HG02973 (cell line): ENCODE results near the gene NOS1.
"Not testable (repeated sequence)": the region's sequence is repeated elsewhere in the genome, so short reads cannot be mapped to it uniquely, and the experiment has no call there.

ENCODE experiments used
- ATAC-seq: cut with Tn5 transposase; IDR thresholded peaks from one replicate; pipeline ENCODE4 v1.9.1; 2021; ENCODE audit warnings: moderate library complexity; ENCODE audit not compliant: unreplicated experiment

NOS1 gene

DNA sequence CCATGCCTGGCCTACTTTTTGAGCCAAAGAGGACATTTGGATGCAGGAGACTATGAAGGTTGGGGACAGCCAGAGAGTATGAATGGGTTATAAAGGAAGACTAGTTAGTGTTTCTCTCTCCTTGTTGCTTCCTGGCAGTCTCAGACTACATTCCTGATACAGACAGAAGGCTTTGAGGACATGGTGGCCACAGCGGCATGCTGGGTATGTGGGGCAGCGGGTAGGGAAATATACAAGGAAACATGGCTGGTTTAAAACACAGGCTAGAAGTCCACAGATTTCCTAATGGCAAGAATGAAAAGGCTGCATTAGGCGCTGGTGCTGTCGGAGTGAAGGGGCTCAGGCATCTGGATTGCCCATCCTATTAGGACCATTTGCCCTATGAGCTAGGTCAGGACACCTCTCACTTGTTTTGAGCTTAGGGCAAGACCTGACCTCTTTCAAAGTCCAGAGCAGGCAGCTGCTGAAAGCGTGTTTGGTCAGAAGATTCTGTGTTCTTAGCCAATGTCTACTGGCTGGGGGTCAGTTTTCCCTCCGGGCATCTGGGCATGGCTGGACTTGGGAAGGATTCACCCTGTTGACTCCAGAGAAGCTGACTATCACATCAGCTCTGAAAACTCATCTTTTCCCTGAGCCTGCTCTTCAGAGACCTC is 151.0 kb downstream of the NOS1 start:
- no peak for ATAC-seq

DNA sequence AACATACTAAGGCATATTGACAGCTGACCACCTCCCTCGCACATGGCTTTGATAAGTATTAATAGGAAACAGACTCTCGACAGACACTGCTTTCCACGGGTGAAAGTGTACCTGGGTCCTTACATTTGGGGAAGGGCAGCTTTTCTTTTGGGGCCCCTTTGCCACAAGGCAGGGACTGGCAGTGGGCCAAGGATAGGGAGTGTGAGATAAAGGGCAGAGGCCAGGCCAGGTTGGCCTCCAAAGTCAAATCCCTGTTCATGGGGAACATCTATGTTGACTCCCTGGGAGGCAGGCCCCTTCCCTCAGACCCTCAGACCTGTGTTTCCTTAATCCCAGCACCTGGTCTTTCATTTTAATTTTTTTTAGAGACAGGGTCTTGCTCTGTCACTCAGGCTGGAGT is 151.8 kb downstream of the NOS1 start:
- no peak for ATAC-seq

DNA sequence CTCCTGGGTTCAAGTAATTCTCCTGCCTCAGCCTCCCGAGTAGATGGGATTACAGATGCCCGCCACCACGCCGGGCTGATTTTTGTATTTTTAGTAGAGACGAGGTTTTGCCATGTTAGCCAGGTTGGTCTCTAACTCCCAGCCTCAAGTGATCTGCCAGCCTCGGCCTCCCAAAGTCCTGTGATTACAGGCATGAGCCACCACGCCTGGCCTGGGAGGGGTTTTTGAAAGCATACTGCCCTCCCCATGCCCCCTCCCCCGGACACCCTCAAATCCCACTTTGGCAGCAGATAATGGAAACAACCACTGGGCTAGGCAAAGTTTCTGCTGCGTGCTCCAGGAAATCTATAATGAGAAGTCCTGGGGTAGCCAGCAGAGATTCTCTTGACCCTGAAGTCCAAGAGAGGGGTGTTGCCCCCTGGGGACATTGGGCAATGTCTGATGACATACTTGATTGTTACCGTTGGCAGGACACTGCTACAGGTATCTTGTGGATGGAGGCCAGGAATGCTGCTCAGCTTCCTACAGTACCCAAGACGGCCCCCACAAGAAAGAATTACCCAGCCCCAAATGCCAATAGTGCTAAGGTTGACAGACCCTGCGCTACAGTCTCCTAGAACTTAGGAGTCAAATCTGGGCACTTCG is 152.5 kb downstream of the NOS1 start:
- no peak for ATAC-seq

DNA sequence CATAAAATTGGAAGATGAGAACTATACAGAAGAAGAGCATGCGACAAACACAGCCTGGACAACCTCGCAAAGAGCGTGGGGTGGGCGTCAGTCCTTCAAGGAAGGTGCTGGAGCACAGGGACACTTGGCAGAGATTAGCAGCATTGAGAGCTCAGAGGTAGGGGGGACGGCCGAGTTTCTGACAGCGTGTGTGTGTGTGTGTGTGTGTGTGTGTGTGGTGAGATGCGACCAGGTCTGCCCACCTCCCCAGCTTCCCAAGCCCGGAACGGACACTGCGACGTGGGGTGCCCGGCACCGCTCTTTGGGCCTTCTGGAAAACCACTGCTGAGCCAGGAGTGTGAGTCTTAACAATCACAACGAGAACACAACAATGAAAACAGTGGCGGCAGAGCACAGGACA is 153.2 kb downstream of the NOS1 start:
- ATAC-seq: no peak

DNA sequence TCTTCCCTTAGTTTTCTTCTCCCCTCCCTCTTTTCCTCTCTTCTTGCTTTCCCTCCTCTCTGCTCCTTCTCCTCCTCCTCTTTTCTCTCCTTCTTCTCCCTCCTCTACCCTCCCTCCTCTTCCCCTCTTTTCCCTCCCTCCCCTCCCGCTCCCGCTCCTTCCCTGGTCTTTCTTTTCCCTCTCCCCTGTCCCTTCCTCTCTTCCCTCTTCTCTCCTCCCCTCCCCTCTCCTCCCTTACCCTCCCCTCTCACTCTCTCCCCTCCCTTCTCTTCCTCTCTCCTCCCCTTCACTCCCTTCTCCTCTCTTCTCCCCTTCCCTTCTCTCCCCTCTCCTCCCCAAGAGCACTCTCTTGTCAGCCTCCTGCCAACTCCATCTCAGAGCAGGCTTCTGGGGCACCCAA is 153.8 kb downstream of the NOS1 start:
- ATAC-seq: no peak

DNA sequence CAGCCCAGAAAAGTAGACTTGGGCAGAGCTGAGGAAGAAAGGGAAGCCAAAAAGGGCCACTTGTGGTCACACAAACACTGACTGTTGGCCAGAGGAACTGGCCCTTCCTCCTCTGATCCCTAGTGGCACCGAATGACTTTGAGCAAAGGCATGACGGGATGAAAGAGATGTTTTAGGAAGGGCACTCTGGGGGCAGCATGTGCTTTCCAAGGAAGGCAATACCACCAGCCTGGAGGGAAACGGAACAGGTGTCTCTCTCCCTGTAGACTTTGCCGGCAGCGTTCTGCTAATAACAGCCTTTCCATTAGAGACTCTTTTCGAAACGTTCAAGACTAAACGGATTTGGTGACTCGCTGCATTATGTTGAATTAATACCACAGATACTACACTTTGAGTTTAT is 158.9 kb downstream of the NOS1 start:
- no peak for ATAC-seq

DNA sequence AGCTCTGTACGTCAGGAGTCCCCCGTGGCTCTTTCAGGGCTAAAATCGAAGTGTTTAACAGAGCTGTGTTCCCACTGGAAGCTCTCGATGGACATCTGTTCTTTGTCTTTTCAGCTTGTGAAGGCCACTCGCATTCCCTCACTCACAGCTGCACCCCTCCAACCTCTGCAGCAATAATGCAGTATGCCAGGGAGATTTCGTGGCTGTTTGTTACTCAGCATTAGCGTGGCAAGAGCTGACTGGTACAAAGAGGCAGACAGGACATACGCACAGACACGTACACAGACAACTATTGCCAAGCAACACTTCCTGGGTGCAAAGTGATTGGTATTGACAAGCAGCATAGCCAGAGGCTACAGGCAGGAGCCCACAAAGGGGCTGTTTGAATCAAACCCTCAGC is 159.4 kb downstream of the NOS1 start:
- no peak for ATAC-seq

DNA sequence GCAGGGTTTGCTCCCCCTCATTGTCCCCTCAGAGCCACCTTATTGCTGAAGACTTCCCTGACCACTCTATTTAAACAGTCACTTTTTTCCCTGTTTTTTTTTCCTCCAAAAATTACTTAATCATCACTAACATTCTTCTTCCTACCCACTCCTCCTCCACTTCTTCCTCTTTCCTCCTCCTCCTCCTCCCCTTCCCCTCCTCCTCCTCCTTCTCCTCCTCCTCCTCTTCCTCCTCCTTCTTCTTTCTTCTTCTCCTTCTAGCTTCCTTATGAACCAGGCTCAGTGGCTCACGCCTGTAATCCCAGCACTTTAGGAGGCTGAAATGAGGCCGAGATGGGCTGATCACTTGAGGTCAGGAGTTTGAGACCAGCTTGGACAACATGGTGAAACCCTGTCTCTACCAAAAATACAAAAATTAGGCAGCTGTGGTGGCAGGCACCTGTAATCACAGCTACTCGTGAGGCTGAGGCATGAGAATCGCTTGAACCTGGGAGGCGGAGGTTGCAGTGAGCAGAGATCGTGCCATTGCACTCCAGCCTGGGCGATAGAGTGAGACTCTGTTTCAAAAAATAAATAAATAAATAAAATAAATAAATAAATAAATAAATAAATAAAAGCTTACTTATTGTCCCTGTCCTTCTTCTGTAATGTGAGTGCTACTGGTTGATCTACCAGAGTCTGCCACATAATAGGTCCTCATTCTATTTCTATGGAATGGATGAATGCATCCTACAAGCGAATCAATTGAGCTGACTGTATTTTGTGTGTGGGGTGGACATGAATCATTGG is 161.3 kb downstream of the NOS1 start:
- not testable (repeated sequence) for ATAC-seq

DNA sequence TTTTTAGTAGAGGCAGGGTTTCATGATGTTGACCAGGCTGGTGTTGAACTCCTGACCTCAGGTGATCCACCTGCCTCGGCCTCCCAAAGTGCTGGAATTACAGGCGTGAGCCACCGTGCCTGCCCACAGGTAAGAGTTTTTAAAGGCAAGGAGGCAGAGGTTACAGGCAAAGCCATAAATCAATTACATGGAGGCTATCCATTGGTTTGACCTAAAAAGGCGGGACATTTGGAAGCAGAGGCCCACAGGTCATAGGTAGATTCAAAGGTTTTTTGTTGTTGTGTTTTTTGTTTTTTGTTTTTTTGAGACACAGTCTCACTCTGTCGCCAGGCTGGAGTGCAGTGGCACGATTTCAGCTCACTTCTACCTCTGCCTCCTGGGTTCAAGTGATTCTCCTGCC is 165.1 kb downstream of the NOS1 start:
- ATAC-seq: not testable (repeated sequence)

DNA sequence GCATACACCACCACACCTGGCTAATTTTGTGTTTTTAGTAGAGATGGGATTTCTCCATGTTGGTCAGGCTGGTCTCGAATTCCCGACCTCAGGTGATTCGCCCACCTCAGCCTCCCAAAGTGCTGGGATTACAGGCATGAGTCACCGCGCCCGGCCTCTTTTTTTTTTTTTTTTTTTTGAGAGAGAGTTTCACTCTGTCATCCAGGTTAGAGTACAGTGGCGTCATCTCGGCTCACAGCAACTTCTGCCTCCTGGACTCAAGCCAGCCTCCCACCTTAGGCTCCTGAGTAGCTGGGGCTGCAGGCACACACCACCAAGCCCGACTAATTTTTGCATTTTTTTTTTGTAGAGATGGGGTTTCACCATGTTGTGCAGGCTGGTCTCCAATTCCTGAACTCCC is 166.4 kb downstream of the NOS1 start:
- ATAC-seq: not testable (repeated sequence)

DNA sequence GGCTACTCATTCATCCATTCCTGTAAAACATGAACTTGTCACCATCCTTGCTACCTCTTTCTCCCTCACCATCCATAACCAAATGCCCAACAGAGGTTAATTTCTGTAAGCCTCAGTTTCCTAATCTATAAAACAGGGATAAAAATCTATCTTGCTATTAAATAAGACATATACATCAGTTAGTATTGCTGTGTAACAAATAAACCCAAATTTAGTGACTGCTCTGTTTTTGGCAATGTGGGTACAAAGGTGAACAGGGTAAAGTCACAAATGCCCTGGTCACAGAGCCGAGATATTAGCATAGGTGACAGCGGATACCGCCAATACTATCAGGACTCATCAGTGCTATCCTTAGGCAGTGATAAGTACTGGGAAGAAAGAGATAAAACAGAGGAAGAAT is 167.5 kb downstream of the NOS1 start:
- ATAC-seq: no peak

DNA sequence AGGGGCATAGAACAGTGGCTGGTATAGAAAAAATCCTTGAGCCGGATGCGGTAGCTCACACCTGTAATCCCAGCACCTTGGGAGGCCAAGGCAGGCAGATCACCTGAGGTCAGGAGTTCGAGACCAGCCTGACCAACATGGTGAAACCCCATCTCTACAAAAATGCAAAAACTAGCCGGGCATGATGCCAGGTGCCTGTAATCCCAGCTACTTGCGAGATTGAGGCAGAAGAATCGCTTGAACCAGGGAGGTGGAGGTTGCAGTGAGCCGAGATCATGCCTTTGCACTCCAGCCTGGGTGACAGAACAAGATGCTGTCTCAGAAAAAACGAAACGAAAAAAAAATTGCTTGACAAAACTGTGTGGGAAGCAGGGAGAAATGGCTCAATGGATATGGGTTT is 168.8 kb downstream of the NOS1 start:
- not testable (repeated sequence) for ATAC-seq

DNA sequence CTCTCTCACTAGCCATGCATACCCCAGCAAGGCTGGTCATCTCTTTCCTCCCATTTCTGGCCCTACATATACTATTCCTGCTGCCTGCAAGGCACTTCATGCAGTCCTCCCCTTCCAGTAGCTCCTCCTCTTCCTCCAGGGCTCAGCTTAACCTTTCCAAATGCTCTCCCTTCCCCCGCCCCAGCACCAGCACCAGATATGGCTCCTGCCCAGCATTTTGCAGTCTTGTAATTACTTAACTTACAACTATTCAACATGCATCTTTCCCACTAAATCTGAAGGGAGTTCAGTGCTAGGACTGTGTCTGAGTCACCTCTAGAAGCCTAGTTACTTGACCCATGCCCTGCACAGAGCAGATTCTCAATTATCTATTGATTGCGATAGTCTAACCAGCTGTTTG is 169.4 kb downstream of the NOS1 start:
- no peak for ATAC-seq

DNA sequence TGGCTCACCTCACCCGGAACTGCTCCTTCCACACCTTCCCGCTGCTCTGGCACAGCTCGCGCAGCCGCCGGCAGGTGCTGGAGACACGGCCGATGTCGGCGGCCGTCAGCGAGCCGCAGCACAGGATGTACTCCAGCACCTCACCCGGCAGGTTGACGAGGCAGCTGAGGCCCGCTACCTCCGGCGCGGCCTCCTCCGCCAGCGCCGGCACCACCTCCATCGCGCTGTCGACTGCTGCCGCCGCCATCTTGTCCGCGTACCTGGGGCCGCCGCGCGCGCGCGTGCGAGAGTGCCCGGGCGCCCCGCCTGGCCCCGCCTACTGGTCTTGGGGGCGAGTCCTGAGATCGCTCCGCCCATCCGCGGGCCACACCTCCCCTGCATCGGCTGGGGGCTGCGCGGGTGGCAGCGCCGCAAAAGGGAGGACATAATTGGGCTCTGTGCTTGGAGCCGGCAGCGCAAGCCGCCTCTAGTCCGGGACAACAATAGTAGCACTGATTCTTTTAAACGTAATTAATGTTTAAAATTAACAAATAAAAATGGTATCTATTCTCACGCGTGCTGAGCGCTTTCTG is 171.1 kb downstream of the NOS1 start, which contains the start of gene FBXO21:
TSS of gene FBXO21 (minus strand) at position 261 of the 572 bp plus-strand sequence. CDS start at position 247, 14 bp downstream.
- peak; percentile 88 for ATAC-seq

DNA sequence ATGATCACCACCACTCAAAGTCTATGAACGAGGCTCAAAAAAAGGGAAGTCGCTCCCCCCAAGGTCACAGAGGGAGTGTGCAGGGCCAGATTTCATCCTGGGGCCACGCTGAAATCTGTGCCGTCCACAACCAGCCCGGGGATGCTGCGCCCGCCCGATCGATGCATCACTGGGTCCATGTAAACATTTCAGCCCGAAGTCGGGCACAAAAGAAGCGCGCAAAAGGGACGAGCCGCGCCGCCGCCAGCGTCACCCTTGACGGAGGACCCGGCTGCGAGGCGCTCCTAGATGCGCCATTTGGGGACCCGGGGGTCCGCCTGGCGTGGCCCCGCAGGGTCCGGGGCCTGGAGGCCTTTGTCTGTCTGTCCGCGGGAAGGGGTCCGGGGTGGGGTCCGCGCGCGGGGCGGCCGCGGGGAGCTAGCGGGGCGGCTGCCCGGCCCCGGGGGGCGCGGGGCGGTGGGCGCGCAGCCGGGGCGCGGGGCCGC is 171.7 kb downstream of the NOS1 start:
- ATAC-seq: peak; percentile 45

DNA sequence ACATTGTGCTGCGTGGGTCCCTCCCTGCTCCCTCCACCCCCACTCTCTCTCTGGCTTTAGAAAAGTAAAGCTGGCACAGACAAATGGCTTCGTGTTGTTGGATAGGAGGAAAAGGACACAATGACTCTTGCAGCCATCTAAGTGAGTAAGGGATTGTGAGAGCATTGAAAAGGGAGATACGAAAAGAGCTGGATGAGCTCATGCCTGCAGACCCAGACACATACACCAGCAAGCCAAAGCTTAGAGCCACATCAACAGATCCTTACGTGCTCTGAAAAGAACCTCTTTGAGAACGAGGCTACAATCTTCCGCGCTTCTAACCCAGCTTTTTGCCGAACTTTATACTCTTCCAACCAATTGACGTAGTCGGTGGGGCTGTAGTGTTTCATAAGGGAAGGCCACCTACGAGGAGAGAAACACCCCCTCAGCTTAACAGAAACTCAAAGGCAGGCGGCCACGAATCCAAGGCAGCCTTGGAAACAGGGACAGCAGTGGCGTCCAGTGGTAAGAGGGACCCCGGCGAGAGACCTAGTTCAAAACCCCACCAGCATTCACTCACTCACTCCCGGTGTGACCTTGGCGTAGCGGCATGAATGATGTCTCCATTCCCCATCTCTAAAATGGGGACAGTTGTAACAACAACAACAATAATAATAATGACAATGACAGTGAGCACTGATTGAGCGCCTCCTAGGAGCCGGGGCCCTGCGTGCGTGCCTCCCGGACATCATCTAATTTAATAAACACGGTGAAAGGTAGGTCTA is 172.3 kb downstream of the NOS1 start:
- no peak for ATAC-seq

DNA sequence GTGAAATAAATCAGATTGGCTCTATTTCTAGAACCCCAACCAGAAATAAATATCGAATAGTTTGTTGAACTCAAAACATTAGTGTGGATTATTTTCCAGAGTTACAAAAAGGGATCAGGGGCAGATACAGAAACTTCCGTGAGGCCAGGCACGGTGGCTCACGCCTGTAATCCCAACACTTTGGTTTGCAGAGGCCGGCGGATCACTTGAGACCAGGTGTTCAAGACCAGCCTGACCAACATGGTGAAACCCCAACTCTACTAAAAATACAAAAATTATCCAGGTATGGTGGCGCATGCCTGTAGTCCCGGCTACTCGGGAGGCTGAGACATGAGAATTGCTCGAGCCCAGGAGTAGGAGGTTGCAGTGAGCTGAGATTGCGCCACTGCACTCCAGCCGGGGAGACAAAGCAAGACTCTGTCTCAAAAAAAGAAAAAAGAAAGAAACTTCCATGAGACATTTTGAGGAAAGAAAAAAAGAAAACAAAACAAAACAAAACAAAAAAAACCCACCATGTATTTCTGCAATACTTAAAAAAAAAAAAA is 173.2 kb downstream of the NOS1 start:
- ATAC-seq: no peak

DNA sequence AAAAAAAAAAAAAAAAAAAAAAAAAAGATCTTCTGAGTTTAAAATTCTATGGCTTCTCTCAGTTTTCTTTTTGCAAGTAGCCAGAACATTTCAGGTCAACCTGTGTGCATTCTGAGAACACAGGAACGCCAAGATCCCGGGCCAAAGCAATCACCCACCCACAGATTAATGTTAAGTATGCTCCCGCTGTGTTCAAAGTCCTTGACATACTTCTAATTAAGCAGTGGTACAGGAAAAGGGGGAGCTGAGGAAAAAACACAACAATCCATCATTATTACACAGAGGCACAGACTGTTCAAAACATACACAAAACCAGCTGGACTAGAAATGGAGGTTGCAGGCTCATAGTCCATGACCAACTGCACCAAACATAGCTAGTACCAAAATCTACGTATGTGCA is 174.0 kb downstream of the NOS1 start:
- ATAC-seq: no peak

DNA sequence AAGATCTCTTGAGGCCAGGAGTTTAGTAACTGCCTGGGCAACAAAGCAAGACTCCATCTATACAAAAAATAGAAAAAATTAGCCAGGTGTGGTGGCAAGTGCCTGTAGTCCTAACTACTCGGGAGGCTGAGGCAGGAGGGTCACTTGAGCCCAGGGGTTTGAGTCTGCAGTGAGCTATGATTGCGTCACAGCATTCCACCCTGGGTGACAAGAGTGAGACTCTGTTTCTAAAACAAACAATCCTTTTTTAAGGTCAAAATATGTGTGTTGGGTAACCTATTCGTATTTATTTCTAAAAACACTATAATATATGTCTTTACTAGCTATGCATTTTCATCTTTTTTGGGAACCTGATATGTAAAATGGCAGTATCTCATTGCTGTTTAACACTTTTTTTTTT is 178.6 kb downstream of the NOS1 start:
- no peak for ATAC-seq

DNA sequence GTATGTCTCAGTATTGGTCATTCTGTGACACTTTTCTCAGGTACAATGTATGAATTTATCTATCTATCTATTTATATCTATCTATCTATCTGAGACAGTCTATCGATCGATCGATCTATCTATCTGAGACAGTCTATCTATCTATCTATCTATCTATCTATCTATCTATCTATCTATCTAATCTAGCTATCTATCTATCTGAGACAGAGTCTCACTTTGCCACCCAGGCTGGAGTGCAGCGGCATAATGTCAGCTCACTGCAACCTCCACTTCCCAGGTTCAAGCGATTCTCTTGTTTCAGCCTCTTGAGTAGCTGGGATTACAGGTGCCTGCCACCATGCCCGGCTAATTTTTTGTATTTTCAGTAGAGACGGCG is 180.0 kb downstream of the NOS1 start:
- not testable (repeated sequence) for ATAC-seq
